Cortex of kidney (tissue), 1 donor: ENCODE measurements around the gene RNF208.

Experiments
- DNase-seq: peaks from one replicate; lab custom pipeline; 2025; lab: John Stamatoyannopoulos, UW

RNF208 gene

DNA sequence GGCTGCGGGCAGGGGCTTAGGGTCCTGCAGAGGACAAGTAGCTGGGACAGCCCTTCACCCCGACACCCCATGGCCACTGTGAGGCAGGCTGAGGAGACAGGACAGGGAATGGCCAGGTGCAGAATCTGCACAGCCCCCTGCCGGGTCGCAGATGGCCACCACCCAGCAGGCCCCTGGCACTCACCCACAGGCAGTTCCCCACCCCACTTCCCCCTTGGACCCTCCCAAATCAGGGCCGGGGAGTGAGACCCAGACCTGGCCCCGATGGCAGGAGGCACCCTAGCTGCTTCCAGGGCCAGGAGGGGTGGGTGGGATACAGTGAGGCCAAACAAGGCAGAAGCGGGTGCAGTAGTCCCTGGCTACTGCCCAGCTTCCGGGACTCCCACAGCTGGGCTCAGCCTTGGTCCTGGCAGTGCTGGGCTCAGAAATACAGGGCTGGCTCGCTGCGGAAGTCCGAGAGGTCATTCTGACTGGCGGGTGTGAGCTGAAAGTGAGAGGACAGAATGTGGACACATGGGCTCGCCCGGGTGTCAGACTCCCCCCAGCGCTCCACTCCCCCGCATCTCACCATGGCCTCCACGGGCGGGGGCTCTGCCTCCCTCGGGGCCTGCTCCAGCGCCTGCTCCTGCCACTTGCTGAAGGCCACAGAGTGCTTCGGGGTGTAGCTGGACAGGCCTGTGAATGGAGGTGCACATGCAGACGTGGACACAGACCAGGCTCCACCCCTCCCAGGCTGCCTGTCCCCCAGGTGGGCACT, 30.2 kb downstream of the RNF208 start:
- no peak for DNase-seq

DNA sequence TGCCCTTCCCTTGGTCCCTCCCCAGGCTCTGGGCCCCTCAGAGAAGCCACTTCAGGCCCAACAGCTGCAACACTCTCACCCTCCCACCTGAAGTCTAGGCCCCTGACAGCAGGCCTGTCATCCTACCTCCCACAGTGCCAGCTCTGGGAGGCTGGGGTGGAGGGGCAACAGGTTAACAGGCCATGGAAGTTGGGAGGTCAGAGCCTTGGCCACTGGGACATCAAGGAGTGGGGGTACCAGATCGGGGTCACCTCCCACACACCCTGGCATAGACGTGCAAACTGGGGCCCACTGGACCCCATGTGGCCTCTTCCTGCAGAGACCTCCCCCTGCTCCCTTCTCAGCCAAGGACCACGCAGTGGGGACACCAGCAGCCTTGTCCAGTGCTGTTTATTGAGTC, 30.8 kb downstream of the RNF208 start:
- no peak for DNase-seq

DNA sequence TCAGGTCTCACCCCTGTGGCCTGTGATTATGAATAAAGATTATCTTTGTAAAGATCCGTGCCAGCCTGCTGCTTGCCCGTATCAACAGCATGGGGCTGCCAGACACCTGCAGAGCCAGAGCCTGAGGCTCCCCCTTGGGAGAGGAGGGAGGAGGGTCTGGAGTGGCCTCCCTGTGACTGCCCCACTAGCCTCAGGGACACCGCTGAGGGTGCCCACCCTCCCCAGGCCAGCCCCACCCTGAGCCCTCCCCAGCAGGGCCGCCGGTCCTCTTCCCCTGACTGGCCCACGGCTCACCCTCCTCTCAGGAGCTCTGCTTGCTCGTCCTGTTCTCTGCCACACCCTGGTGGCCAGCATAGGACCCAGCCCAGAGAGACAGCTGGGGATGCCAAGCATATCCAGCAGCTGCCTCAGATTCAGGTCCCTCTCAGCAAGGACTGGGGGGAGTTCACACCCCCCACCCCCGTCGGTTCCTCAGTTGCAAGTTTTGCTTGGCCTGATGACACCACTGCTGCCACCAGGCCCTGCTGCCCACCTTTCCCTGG, 31.7 kb downstream of the RNF208 start:
- no peak for DNase-seq

DNA sequence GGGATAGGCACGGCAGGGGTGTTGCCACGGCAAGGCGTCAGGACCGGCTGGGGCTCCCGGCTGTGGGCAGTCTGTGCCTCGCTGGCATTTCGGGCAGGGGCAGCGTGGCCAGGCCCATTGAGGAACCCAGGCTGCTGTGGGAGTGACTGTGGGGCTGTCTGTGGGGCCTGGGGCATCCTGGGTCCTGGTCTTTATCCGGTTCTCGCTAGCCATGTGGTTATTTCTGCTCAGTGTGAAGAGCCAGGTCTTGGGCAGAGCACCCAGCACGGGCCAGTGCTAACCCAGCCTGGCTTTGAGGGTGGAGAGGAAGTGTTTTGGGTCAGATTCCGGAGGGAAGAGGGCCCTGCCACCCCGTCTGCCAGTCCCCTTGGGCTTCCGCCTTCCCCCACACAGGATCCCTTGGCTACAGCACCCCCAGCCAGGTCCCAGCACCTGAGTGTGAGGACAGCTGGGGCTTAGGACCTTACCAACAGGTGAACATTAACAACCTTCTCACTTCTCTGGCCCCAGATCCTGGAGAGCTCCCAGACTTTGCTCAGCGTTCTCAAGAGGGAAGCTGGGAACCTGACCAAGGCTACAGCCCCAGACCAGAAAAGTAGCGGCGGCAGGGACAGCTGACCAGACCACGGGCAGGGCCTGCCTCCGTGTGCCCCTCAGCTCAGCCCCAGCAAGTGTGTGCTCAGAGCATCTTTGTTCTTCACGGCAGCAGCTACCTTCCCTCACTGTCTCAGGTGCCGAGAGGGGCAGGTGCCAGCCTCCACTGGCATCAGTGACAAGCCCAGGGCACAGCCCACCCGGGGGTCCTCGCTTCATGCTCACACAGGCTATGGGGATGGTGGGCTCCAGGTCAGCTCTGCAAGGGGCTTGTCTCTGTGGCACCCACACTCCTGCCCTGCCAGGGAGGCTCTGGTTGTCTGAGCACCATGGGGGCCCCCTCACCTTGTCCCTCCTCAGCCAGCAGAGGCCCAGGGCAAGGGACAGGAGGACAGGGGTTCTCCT, 32.4 kb downstream of the RNF208 start:
- no peak for DNase-seq

DNA sequence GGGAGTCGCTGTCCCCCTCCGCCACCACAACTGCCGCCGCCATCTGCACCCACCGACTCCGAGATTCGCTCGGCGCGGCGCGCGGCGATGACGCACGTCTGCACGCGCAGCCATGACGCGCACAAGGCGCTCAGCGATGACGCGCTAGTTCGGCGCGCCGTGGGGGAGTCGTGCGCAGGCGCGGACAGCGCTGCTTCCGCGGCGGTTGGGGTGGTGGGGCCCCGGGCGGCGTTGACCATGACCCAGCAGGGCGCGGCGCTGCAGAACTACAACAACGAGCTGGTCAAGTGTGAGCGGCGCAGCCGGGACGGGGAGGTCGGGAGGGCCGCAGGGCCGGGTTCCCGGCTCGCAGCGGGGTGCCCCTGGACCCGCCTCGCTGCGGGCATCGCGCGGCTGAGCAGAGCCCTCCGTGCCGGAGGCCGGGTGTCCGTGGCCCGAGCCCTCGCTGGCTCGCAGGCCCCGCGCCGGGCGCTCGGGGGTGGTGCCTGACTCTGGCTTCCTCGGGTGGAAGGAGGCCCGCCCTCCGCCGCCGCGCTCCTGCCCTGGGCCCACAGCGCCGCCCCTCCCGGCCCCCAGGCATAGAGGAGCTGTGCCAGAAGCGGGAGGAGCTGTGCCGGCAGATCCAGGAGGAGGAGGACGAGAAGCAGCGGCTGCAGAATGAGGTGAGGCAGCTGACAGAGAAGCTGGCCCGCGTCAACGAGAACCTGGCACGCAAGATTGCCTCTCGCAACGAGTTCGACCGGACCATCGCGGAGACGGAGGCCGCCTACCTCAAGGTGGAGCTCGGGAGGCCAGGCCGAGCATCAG, 33.3 kb downstream of the RNF208 start, which contains the start of the genes ANAPC2 and SSNA1:
ANAPC2 (minus strand) TSS at position 71 of the 807 bp plus-strand sequence; CDS start at position 43, 28 bp downstream.
SSNA1 (plus strand) TSS at position 187 of the 807 bp plus-strand sequence; CDS start at position 238, 51 bp downstream.
- peak; percentile 79 for DNase-seq

DNA sequence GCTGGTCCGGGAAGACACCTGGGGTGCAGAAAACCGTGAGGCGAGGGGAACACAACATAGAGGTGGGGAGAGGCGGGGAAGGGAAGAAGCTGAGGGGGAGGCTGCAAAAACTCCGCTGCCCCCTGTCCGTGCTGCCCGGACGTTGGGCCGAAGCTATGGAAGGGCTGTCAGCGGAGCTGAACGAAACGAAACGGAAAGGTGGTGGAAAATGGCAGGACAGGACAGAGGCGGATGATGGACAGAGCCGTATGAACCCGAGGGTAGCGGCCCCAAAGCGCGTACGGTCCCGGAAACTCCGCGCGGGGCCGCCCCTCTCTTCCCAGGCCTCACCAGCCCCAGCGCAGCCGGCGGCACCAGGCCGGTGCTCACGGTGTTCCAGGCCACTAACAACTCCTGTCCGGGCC, 34.0 kb downstream of the RNF208 start:
- no peak for DNase-seq

DNA sequence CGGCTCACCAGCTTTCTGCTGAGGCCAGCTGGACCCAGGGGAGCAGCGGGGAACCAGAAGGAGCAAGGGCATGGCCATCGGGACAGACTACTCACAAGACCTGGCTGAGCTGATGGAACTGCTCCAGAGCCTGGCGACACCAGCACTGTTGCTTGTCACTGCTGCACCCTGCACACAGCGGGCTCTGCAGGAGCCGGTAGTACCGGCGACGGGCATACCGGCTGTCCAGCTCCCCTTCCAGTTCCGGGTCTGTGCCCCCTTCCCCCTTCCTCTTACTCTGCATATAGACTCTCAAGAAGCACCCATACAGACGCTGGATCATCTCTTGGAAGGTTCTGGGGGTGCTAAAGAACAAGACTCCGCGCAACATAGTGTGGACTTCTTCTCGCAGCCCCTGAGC, 34.7 kb downstream of the RNF208 start:
- DNase-seq = no peak

DNA sequence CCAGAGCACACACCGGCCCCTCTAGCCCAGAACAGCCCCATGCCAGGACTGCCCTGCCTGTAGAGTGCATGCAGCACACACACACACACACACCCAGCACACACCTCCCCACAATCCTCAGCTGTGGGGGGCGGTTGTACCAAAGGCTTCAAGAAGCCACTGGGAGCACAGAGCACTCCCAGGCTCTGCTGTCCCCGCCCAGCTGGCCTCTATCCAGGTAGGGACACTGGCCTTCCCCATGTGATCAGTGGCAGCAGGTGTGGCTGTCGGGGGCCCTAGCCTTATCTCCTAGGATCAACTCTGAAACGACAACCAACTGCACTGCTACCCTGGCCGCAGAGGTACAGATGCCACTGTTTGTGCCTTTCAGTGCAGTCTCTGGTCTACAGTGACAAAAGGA, 35.7 kb downstream of the RNF208 start:
- no peak for DNase-seq

DNA sequence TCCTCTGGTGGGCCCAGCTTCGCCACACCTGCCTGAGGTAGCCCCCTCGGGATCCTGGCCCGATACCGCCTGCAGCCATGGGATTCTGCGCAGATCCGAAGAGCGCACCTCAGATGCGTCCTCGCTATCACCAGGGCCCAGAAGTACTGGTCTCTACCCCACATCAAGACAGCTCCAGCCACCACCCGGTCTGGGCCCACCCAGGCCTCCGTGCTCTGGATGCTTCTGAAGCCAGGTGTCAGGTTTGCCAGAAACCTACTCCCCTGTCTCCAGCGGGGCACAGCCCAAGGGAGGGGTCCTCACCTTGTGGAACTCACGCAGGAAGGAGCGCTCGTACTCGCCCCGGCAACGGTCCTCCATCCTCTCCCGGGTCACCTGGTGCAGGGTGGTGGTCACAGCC, 36.1 kb downstream of the RNF208 start:
- DNase-seq = no peak

DNA sequence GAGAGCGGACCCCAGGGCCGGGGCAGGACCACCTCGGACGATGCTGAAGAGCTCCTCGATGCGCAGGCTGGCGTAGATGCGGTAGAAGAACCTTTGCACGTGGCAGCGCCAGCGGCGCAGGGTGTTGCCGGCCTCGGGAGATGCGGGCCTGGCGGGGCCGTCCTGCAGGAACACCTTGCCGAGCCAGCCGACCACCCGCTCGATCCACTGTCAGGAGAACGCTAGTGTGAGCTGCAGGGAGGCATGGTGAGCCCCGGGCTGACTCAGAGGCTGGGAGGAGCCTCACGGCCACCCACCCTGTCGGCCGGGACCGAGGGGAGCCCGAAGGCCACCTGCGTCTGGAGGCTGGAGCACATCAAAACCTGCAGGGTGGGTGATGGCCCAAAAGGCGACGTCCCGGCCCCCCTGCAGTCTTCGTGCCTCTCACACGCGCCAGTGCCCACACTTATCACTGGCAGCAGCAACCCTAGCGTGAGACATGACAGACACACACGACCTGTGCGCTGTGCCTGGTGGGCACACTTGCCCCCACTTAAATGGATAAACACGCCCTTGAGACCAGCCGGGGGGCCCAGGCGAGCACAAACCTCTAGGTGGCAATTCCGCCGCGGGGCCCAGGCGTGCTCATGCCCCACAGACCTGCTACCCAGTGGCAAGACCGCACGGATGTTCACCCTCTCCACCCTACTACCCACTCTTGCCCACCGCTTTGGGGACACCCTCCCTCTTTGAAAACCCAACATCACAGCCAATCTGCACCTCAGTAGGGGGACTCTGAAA, 37.0 kb downstream of the RNF208 start:
- DNase-seq = no peak

DNA sequence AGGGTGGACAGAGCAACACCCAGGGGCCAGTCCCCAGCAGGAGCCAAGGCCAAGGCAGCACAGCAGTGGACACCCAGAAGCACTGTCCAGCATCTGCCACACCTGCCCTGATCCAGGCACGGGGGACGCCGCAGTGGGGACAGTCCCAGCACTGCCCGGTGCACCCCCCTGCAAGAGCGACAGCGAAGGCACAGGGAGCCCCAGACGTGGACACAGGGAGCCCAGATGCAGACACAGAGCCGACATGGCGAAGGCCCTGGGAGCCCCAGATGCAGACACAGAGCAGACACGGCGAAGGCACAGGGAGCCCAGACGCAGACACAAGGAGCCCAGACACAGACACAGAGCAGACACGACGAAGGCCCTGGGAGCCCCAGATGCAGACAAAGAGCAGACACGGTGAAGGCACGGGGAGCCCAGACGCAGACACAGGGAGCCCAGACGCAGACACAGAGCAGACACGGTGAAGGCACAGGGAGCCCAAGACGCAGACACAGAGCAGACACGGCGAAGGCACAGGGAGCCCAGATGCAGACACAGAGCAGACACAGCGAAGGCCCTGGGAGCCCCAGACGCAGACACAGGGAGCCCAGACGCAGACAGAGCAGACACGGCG, 38.0 kb downstream of the RNF208 start:
- DNase-seq = no peak

DNA sequence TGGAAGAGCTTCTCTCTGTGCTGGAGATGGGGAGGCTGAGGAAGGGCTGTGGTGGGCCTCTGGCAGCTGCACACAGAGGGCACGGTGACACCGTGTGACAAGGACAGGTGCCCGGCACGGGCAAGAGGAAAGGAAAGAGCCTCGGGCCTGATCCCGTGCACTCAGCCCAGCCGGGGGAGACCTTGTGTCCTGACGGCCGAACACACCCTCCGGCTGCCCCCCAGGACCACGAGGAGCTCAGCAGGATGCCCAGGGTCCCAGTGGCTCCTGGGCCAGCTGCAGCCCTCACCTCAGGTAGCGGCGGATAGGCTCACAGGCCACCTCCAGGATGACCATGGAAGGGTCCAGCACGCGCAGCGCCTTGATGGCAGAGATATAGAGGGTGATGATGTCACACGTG, 39.2 kb downstream of the RNF208 start:
- no peak for DNase-seq

DNA sequence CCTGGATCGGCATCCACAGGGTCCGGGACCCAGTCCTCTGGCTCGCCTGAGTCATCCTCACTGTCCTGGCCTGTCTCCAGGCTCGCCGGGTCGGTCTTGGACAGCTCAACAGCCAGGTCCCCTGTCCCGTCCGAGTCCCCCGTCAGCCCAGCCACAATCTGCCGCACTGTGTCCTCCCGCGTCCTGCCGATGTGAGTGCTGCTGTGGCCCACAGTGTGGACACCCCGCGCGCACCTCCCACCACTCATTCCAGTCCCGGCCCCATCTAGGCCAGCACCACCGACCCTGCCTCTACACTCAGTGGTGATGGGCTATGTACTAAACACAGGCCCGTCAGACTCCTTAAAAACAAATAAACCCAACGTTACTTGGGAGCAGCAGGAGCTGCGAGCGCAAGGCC, 40.4 kb downstream of the RNF208 start:
- no peak for DNase-seq

DNA sequence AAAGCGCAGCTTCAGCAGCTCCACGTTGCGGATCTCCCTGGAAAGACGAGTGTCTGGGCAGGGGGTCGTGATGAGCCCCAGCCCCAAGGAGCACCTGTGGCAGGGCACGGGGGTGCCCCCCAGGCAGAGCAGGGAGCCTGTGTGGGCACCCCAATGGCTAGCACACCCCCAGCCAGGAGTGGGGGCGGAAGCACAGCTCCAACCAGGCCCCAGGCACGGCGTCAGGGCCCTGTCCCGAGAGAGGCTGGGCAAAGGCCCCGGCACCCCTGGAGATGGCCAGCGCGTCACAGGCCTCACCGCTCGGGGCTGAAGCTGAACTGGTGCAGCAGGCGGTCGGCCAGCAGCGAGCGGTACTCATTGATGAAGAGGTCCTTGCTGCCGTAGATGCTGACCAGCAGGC, 41.5 kb downstream of the RNF208 start:
- no peak for DNase-seq

DNA sequence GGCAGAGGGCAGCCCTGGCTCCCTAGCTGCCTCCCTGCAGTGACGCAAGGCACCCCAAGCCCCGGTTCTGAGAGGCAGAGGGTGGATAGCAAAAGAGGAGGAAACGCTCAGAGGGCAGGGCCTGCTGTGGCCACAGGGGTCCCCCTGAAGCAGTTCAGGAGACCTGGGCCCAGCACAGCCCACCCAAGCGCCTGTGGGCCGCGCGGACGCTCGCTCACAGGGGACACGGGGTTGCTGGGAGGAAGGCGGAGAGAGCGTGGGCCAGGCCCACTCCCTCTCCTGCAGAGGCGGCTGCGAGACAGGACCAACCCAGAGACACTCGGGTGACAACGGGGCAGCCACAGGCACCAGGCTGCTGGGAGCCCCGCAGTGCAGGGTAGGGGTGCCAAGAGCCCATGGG, 42.3 kb downstream of the RNF208 start:
- DNase-seq = no peak

DNA sequence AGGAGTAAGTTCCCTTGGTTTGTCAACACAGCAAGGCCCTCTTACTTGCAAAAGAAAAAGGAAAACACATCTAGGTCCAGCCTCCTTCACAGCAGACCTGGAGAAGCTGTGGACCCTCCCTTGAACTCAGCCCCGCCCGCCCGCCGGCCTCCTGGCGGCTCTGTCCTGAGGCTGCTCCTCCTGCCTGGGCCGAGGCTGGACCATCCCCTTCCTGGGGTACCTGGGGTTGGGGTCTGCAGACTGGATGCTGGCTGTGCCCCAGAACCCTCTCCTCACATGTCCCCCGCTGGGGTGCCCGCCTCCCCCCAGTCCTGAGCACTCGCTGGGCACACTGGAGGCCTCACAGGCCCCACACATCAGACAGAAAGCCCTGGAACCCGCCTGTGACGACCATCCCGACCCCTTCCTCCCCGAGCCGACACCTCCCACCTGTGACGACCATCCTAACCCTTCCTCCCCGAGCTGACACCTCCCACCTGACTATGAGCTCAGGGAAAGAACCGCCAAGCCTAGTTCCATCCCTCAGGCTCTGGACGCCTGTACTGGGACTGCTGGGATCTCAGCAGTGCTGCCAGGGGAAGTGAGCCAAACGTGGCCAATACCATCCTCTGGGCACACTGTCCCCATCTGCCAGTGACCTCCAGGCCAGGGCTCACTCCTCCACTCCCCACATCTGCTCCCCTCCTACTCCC, 43.0 kb downstream of the RNF208 start:
- DNase-seq = no peak

DNA sequence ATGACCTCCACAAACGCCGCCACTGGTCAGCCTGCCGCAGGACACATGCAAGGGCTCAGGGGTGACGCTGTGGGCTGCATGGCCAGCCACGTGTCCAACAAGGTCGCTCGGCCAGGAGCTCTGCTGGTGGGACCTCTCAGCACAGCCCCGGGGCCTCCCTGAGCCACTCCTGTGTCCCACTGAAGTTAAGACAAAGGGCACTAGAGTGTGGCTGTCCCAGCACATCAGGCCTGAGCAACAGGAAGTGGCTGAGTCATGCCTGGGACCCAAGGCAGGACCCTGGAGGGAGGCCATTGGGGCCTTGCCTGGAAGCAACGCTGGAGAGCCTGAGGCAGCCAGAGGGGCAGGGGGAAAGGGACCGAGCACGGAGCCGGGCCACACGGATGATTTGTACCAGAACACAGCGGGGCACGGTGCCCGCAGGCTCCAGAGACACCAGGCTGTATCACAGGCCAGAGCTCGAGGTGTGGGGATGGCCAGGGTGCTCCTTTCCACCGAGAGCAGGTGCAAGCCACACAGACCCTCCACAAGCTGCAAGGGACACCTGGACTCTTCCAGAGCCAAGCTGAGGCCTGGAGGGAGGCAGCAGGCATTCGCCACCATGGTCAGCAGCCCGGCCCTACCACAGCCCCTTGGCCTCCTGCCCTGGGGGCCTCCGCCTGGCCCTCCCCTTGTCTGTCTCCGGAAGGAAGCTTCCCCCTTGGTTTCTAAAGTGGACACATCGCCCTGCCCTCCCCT, 43.7 kb downstream of the RNF208 start:
- DNase-seq = no peak

DNA sequence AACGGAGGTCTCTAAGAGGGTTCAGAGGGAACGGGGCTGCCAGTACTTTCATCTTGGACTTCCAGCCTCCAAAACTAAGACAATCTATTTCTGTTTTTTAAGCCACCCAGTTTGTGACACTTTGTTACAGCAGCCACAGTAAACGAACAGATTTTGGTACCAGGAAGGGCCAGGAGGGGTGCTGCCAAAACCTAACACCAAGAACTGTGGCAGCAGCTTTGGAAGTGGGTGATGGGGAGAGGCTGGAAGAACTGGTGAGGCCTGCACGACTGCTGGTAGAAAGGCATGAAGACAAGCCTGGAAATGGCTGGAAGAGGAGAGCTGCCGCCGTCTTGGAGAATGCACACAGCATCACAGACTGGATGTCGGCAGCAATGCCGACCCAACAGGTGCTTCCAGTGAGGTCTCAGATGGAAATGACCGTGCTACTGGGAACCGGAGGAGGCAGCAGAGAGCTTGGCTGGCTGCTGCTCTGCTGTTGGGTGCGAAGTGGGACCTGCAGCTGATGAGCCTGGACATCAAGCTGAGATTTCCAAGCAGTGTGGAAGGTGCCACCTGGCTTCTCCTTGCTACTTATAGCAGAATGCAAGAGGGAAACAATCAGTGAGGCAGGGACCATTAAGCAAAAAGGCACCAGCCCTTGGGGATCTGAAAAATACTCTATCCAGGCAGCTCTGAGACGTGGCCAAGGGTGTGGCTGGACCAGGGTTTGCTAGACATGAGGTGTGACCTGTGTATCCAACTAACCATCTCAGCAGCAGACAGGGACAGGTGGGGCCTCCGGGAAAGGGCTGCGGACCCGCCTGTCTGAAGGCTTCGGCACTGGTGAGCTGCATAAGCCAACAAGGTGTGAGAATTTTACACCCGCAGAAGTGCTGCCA, 45.5 kb downstream of the RNF208 start:
- DNase-seq = no peak
